ENCODE data around the gene DOHH.

The DOHH gene

DNA sequence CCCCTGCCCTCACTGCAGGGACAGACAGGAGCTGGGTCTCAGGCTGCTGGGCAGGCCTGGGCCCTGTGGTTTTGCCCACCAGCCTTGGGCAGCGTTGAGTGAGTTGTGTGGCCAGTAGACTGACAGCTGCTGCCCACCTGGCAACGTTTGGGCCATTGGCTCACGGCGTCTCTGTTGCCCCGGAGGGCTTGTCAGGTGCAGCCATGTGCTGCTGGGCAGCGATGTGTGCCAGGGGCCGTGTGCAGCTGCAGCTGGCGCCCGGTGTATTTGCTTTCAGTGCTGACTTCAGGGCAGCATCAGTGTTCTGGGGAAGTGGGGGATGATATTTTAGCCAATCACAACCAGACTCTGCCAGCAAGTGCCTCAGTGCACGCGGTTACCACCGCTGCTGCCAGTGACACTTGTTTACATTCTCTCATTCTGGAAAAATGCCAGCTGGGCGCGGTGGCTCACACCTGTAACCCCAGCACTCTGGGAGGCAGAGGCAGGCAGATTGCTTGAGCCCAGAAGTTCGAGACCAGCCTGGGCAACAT is 16.3 kb upstream of the DOHH start:
- H3K9ac ChIP-seq (ENCODE audit: low read depth, low read length), result no peak overlapping the region
- no peak overlapping the region for H3K27ac ChIP-seq (ENCODE audit: low read depth, low read length)
- no peak overlapping the region for H3K4me3 ChIP-seq (ENCODE audit: low read depth, low read length)
- H3K27me3 ChIP-seq (ENCODE audit: control insufficient read depth, insufficient read depth, low read length), result no peaks in the 10 kb centered on the region
- H3K9me3 ChIP-seq (ENCODE audit: control insufficient read depth, insufficient read depth, low read length), result no peaks in the 10 kb centered on the region
- peaks cover 15% of the 10 kb centered on the region for H3K4me1 ChIP-seq (ENCODE audit: control insufficient read depth, insufficient read depth, low read length)
- H3K36me3 ChIP-seq (ENCODE audit: control insufficient read depth, insufficient read depth, low read length), result peaks cover 10% of the 10 kb centered on the region; the same call in 1 of the 2 replicates

DNA sequence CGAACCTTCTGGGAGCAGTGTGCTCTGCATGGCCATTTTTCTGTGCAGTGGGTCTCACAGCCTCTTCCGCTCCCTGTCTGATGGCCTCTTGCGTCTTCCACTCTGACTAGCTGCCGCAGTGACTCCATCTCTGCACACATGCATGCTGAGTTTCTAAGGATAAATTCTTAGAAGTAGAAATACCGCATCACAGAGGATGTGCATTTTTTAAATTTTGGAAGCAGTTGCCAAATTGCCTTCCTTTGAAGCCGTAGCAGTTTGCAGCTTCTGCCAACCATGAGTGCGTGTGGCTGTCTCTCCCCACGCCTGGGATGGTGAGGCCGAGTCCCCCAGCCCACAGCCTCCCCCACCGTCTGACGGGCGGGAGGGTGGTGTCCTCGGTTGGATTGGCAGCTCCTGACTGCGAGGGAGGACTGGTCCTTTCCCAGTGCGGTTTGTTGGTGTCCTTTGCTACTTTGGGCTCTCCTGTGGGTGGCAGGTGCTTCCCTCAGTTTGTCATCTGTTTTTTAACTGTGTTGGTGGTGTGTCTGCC is 15.5 kb upstream of the DOHH start:
- no peak overlapping the region for H3K27ac ChIP-seq (ENCODE audit: low read depth, low read length)
- peaks cover 15% of the 10 kb centered on the region for H3K4me1 ChIP-seq (ENCODE audit: control insufficient read depth, insufficient read depth, low read length)
- H3K36me3 ChIP-seq (ENCODE audit: control insufficient read depth, insufficient read depth, low read length), result 0 out of 2 replicates have a peak, but pooled peaks cover 7% of the 10 kb centered on the region
- H3K27me3 ChIP-seq (ENCODE audit: control insufficient read depth, insufficient read depth, low read length), result no peaks in the 10 kb centered on the region
- H3K9ac ChIP-seq (ENCODE audit: low read depth, low read length), result no peak overlapping the region
- no peak overlapping the region for H3K4me3 ChIP-seq (ENCODE audit: low read depth, low read length)
- H3K9me3 ChIP-seq (ENCODE audit: control insufficient read depth, insufficient read depth, low read length), result no peaks in the 10 kb centered on the region

DNA sequence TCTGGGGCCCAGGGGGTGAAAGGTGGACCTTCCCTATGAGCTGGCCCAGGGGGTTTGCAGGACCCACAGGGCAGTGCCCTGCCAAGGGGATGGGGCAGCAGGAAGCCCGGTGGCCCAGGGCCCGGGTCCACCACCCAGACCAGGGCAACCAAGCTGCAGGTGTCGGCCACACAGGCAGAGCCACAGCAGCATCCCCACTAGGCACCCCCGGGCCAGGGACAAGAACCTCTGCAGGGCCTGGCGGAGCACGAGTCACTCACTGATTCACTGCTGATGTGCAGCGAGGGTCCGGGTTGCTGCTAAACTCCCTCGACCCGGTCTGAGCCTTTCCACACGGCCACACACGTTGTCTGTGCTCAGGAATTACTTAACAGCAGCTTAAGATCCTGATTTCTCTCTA is 14.5 kb upstream of the DOHH start:
- Histone ChIP-seq H3K27me3 (ENCODE audit: control insufficient read depth, insufficient read depth, low read length) (no peaks in the 10 kb centered on the region), H3K9me3 (ENCODE audit: control insufficient read depth, insufficient read depth, low read length) (no peaks in the 10 kb centered on the region), H3K4me1 (ENCODE audit: control insufficient read depth, insufficient read depth, low read length) (peaks cover 15% of the 10 kb centered on the region), H3K4me3 (ENCODE audit: low read depth, low read length) (no peak overlapping the region), H3K27ac (ENCODE audit: low read depth, low read length) (no peak overlapping the region), H3K9ac (ENCODE audit: low read depth, low read length) (no peak overlapping the region), H3K36me3 (ENCODE audit: control insufficient read depth, insufficient read depth, low read length) (0 out of 2 replicates have a peak, but pooled peaks cover 7% of the 10 kb centered on the region)

DNA sequence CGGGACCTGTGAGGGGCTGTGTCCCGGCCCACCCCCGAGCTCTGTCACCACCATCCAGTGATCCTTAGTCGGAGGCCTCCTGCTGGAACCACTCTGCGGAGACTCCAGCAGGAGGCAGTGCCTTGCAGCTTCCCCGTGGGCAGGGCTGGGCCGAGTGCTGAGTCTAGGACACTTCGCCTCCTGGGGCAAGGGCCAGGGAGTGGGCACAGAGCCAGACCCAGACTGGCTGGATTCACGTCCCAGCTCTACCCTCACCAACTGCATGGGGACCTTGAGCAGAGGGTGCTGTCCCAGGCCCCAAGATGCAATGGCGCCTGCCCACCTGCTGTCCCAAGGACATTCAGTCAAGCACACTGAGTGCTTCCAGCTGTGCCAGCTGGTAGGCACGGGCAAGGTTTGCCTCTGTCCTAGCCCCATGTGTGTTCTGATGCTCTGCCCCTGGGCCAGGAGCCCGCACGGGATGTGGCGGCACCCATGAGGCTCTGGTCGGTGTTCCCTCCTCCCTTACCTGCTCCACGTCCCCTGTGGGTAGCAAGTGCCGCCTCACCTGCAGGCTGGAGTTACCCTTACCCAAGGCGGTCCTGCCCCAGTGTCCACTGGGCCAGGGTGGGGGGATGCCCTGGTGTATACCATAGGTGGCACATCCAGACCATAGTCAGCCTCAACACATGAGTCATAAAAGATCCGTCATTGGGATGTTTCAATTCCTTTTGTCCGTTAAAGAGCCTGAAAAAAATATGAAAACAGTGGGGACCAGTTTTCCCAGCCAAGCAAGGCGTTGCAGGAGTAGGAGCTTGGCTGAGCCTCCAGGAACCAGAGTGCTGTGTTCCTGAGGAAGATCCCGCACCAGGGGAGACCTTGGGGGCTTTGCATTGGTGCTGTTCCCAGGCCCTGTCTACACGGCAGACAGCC is 13.0 kb upstream of the DOHH start:
- Histone ChIP-seq H3K27ac (ENCODE audit: low read depth, low read length) (no peak overlapping the region), H3K4me3 (ENCODE audit: low read depth, low read length) (no peak overlapping the region), H3K9me3 (ENCODE audit: control insufficient read depth, insufficient read depth, low read length) (no peaks in the 10 kb centered on the region), H3K27me3 (ENCODE audit: control insufficient read depth, insufficient read depth, low read length) (no peaks in the 10 kb centered on the region), H3K4me1 (ENCODE audit: control insufficient read depth, insufficient read depth, low read length) (peaks cover 3% of the 10 kb centered on the region), H3K36me3 (ENCODE audit: control insufficient read depth, insufficient read depth, low read length) (peaks cover 12% of the 10 kb centered on the region), H3K9ac (ENCODE audit: low read depth, low read length) (no peak overlapping the region)

DNA sequence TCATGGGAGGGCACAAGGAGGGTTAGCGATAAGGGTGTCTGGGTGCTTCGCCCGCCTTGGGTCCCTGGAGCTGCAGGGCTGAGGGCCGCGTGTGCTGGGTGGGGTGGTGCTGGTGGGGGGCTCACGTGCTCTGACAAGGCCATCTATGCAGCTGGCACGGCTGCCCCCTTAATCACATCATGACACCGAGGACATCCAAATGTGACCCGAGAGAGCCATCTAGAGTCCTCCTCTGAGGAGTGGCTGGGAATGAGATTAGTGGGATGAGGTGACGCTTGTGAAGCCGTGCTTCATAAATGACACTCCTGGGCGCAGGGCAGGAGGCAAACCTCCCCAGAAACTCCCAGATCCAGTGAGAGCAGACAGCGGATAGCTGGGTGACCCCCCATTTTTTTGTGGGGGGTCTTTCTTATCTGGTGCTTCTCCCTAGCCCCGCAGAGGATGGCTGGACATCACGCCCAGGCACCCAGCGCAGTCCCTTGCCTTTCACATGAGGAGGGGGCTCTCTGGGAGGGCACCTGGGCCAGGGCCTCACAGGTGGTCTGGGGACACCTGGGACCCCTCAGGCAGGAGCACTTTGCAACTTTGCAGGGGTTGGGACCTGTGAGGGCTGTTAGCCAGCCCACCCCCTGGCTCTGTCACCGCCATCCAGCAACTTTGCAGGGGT is 12.2 kb upstream of the DOHH start:
- H3K27ac ChIP-seq (ENCODE audit: low read depth, low read length), result no peak overlapping the region
- no peaks in the 10 kb centered on the region for H3K9me3 ChIP-seq (ENCODE audit: control insufficient read depth, insufficient read depth, low read length)
- peaks cover 12% of the 10 kb centered on the region for H3K36me3 ChIP-seq (ENCODE audit: control insufficient read depth, insufficient read depth, low read length)

DNA sequence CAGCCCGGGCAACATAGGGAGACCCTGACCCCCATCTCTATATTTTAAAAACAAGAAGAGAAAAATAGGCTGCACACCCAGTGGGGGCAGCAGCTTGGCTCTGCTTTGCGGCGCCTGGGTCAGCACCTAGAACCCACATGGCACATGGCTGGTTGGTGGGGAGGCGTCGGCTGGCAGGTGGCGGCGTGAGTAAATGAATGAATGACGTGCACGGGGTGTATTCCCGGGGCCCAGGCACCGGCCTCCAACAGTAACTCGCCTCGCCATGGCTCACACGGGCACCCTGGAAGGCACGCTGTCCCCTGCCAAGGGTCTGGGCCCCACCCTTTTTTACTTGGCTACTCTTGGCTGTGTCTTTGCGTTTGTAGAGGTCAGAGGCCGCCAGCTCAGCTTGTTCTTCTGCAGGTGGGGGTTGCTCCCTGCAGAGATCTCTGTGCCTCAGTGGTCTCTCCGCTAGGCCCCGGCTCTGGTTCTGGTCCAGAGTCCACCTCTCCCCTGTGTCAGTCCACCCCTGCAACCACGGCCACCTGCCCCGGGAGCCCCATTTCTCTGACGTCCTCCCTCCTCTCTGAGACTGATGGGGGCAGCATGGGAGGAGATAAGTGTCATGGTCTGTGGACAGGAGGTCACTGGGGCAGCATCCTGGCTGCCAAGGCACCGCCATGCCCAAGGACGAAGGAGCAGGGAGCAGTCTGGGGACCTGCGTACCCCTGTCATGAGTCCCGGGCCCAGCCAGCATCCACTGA is 11.2 kb upstream of the DOHH start:
- no peak overlapping the region for H3K9ac ChIP-seq (ENCODE audit: low read depth, low read length)

More for the DNA sequence above, 12.2 kb upstream of the DOHH start:
- no peak overlapping the region for H3K9ac ChIP-seq (ENCODE audit: low read depth, low read length)
- H3K27me3 ChIP-seq (ENCODE audit: control insufficient read depth, insufficient read depth, low read length), result no peaks in the 10 kb centered on the region
- no peak overlapping the region for H3K4me3 ChIP-seq (ENCODE audit: low read depth, low read length)
- peaks cover under 1% of the 10 kb centered on the region; the same call in 1 of the 2 replicates for H3K4me1 ChIP-seq (ENCODE audit: control insufficient read depth, insufficient read depth, low read length)

DNA sequence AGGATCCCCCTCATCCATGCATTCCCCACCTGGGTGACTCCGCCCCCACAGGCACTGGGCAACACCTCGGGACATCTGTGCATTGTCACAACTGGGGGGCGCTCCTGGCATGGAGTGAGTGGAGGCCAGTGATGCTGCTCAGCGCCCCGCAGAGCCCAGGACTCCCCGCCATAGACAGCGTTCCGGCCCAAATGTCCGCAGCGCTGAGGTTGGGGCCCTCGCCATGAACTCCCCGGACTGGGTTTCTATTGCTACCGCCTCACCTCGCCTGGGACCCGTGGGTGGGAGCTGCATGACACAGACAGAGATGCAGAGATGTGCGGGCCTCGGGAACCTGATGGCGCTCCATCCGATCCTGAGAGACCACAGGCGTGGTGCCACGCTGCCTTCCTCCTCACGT is 10.3 kb upstream of the DOHH start:
- Histone ChIP-seq H3K4me3 (ENCODE audit: low read depth, low read length) (no peak overlapping the region), H3K27ac (ENCODE audit: low read depth, low read length) (no peak overlapping the region), H3K36me3 (ENCODE audit: control insufficient read depth, insufficient read depth, low read length) (peaks cover 12% of the 10 kb centered on the region), H3K4me1 (ENCODE audit: control insufficient read depth, insufficient read depth, low read length) (peaks cover 2% of the 10 kb centered on the region; the same call in 1 of the 2 replicates), H3K9me3 (ENCODE audit: control insufficient read depth, insufficient read depth, low read length) (no peaks in the 10 kb centered on the region), H3K27me3 (ENCODE audit: control insufficient read depth, insufficient read depth, low read length) (no peaks in the 10 kb centered on the region), H3K9ac (ENCODE audit: low read depth, low read length) (no peak overlapping the region)

More for the DNA sequence above, 11.2 kb upstream of the DOHH start:
- Histone ChIP-seq H3K27me3 (ENCODE audit: control insufficient read depth, insufficient read depth, low read length) (no peaks in the 10 kb centered on the region), H3K4me3 (ENCODE audit: low read depth, low read length) (no peak overlapping the region), H3K9me3 (ENCODE audit: control insufficient read depth, insufficient read depth, low read length) (no peaks in the 10 kb centered on the region), H3K36me3 (ENCODE audit: control insufficient read depth, insufficient read depth, low read length) (peaks cover 12% of the 10 kb centered on the region), H3K4me1 (ENCODE audit: control insufficient read depth, insufficient read depth, low read length) (peaks cover 2% of the 10 kb centered on the region; the same call in 1 of the 2 replicates), H3K27ac (ENCODE audit: low read depth, low read length) (no peak overlapping the region)

DNA sequence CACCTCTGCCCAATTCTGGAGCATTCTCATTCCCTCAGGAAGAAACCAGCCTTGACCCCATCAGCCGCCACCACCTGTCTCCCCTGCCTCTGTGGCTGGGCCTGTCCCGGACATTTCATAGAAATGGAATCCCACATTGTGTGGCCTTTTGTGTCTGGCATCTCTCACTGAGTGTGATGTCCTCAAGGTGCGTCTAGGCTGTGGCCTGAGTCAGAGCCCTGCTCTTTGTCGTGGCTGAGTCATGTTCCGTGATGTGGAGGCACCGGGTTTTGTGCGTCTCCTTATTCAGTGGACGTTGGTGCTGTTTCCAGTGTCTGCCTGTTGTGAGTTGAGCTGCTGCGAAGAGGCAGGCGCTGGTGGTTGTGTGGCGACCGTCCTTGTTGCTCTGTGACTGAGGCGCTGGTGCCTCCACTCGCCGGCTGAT is 9.1 kb upstream of the DOHH start:
- Histone ChIP-seq H3K9ac (ENCODE audit: low read depth, low read length) (no peak overlapping the region), H3K36me3 (ENCODE audit: control insufficient read depth, insufficient read depth, low read length) (peaks cover 12% of the 10 kb centered on the region), H3K27me3 (ENCODE audit: control insufficient read depth, insufficient read depth, low read length) (no peaks in the 10 kb centered on the region), H3K9me3 (ENCODE audit: control insufficient read depth, insufficient read depth, low read length) (no peaks in the 10 kb centered on the region), H3K4me1 (ENCODE audit: control insufficient read depth, insufficient read depth, low read length) (0 out of 2 replicates have a peak, but pooled peaks cover 2% of the 10 kb centered on the region), H3K27ac (ENCODE audit: low read depth, low read length) (no peak overlapping the region), H3K4me3 (ENCODE audit: low read depth, low read length) (no peak overlapping the region)

DNA sequence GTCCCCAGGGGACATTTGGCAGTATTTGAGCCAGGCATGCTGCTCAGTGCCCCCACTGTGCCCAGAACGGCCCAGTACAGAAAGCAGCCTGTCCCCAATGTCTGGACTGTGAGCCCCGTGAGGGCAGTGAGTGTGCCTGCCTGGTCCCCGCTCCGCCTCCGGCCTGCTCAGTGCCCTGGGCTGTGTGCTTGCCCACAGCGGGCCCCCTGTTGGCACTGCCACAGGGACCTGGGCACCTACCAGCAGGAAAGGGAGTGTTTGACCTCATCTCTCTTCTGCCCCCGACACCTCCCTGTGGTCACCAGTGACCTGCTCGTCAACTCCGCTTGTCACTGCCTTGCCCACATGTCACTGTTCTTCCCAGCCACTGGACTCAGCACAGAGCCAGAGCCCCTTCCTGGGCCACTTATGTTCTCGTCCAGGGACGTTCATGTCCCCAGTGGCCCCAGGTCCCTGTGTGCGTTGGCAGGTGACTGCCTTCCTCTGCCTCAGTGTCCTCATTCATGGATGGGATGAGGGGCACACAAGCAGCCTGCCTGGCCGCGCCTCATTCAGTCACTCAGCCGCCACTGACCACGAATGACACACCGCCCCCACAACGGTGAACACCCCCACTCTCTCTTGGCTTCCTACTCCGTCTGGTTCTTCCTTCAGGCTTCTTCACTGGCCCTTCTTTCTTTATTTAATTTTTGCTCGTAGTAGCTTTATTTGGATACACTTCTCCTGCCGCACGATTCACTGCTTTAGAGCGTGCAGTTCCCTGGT is 8.5 kb upstream of the DOHH start:
- no peak overlapping the region for H3K4me3 ChIP-seq (ENCODE audit: low read depth, low read length)
- no peak overlapping the region for H3K27ac ChIP-seq (ENCODE audit: low read depth, low read length)
- H3K9ac ChIP-seq (ENCODE audit: low read depth, low read length), result no peak overlapping the region
- no peaks in the 10 kb centered on the region for H3K27me3 ChIP-seq (ENCODE audit: control insufficient read depth, insufficient read depth, low read length)
- H3K4me1 ChIP-seq (ENCODE audit: control insufficient read depth, insufficient read depth, low read length), result 0 out of 2 replicates have a peak, but pooled peaks cover 2% of the 10 kb centered on the region
- peaks cover 12% of the 10 kb centered on the region for H3K36me3 ChIP-seq (ENCODE audit: control insufficient read depth, insufficient read depth, low read length)
- no peaks in the 10 kb centered on the region for H3K9me3 ChIP-seq (ENCODE audit: control insufficient read depth, insufficient read depth, low read length)

All from HUES48 (cell line).